GM12878 (cell line): ENCODE measurements around the gene SPRTN. TPM values are rescaled to one million over a fixed set of nuclear protein-coding genes. Genes with fewer than 3 reads are reported as not detected.

Experiments
- ATAC-seq: fragments of 200-7000 bp; cut with Tn5 transposase; 3 replicates; pipeline ENCODE4 v1.9.1; 2020; ENCODE audit warnings: mild to moderate bottlenecking, moderate library complexity
- BruUV-seq: library from RNA; stranded (reverse); fragments of 400-500 nt; replicated peaks from 2 replicates; lab custom pipeline; 2021; lab: Mats Ljungman, UMichigan
- CTCF ChIA-PET: fragments of 300-600 bp; sonication (Branson Sonifier 250); formaldehyde crosslinking; extraction: SDS; loops from one replicate; lab custom pipeline; 2021; ENCODE audit warnings: inconsistent platforms; lab: Yijun Ruan, JAX
- POLR2A ChIA-PET: fragments of 350-600 bp; formaldehyde crosslinking; extraction: SDS; loops from one replicate; lab custom pipeline; 2021; ENCODE audit warnings: inconsistent platforms; lab: Charles Lee
- RAD21 ChIA-PET: fragments of 300-600 bp; sonication (Branson Sonifier 250); formaldehyde crosslinking; loops from one replicate; lab custom pipeline; 2023; ENCODE audit warnings: antibody characterized with exemption; ENCODE audit not compliant: unreplicated experiment; lab: Charles Lee
- SMC1A ChIA-PET: fragments of 300-600 bp; sonication (Branson Sonifier 250); formaldehyde crosslinking; loops from one replicate; lab custom pipeline; 2023; ENCODE audit not compliant: unreplicated experiment, uncharacterized antibody; lab: Charles Lee
- DNase-seq: peaks from one replicate; pipeline ENCODE4 v3.0.0-alpha.2; 2011; ENCODE audit warnings: low read depth, low spot score
- FAIRE-seq: peaks from 3 replicates; lab custom pipeline; 2011; peaks lifted over from hg19 to GRCh38; lab: Jason Lieb, UNC
- H2AFZ ChIP-seq: 2 replicates; pipeline ENCODE4 v1.6.0; 2011; ENCODE audit warnings: low read depth, low read length, control low read depth; ENCODE audit not compliant: control insufficient read depth
- H3K27ac ChIP-seq: 2 replicates; pipeline ENCODE4 v1.5.1; 2011; ENCODE audit warnings: control low read depth; ENCODE audit not compliant: control insufficient read depth, insufficient read depth
- H3K27me3 ChIP-seq, 2 experiments: replicated peaks in 1 of 2; 2 replicates each; pipeline versions ENCODE4 v1.6.0 to v1.6.1; 2011; ENCODE audit warnings: low read length in 1 of 2; ENCODE audit not compliant: control insufficient read depth in 2 of 2, insufficient read depth in 2 of 2
- H3K36me3 ChIP-seq, 2 experiments: 2 replicates each; pipeline ENCODE4 v1.5.1; 2011; ENCODE audit warnings: low read length in 1 of 2; ENCODE audit not compliant: control insufficient read depth in 2 of 2, insufficient read depth in 2 of 2
- H3K4me1 ChIP-seq: 2 replicates; pipeline ENCODE4 v1.6.1; 2011; ENCODE audit warnings: mild to moderate bottlenecking, low read length, moderate library complexity, mixed read lengths; ENCODE audit not compliant: control insufficient read depth, insufficient read depth
- H3K4me2 ChIP-seq: 2 replicates; pipeline ENCODE4 v1.6.0; 2011; ENCODE audit warnings: control low read depth; ENCODE audit not compliant: control insufficient read depth, insufficient read depth
- H3K4me3 ChIP-seq: fragments of 200-600 bp; sonication (generic); 2 replicates; pipeline ENCODE4 v1.5.1; 2016
- H3K79me2 ChIP-seq: 2 replicates; pipeline ENCODE4 v1.6.0; 2011; ENCODE audit warnings: low read length; ENCODE audit not compliant: control insufficient read depth, insufficient read depth
- H3K9ac ChIP-seq: 2 replicates; pipeline ENCODE4 v1.8.0; 2011; ENCODE audit warnings: low read length, control low read depth, mixed read lengths; ENCODE audit not compliant: control insufficient read depth, insufficient read depth
- H3K9me3 ChIP-seq: replicated peaks from 3 replicates; pipeline ENCODE4 v1.5.1; 2011; ENCODE audit warnings: mild to moderate bottlenecking, low read length; ENCODE audit not compliant: control insufficient read depth, insufficient read depth
- H4K20me1 ChIP-seq: 2 replicates; pipeline ENCODE4 v1.6.0; 2011; ENCODE audit not compliant: control insufficient read depth, insufficient read depth
- IRF3 ChIP-seq: fragments of 450-650 bp; IDR thresholded peaks from 2 replicates; pipeline ENCODE4 v1.6.1; 2014; ENCODE audit warnings: mild to moderate bottlenecking
- MLLT1 ChIP-seq: fragments of 450-650 bp; IDR thresholded peaks from 2 replicates; pipeline ENCODE4 v1.6.1; 2016; ENCODE audit warnings: mild to moderate bottlenecking
- NR2C1 ChIP-seq: fragments of 450-650 bp; IDR thresholded peaks from 2 replicates; pipeline ENCODE4 v1.6.1; 2017; ENCODE audit warnings: antibody characterized with exemption, mild to moderate bottlenecking, moderate library complexity
- RAD51 ChIP-seq: fragments of 450-650 bp; IDR thresholded peaks from 2 replicates; pipeline ENCODE4 v1.6.1; 2016; ENCODE audit warnings: moderate library complexity, mild to moderate bottlenecking, inconsistent platforms
- YBX1 ChIP-seq: fragments of 450-650 bp; IDR thresholded peaks from 2 replicates; pipeline ENCODE4 v1.6.1; 2016; ENCODE audit warnings: antibody characterized with exemption
- ZNF384 ChIP-seq: IDR thresholded peaks from 2 replicates; pipeline ENCODE4 v1.6.1; 2012; ENCODE audit warnings: low read depth, mild to moderate bottlenecking, low read length, improper control_type of control experiment, borderline replicate concordance
- in situ Hi-C: fragments of 300-500 bp; cut with MboI; formaldehyde crosslinking; loops from 9 replicates; pipeline ENCODE4 v1.14.3; 2018; ENCODE audit warnings: mixed read lengths
- intact Hi-C: fragments of 100-400 bp; cut with micrococcal nuclease; formaldehyde crosslinking; loops from one replicate; pipeline ENCODE4 v1.14.2; 2022; ENCODE audit not compliant: unreplicated experiment
- polyA plus RNA-seq, 11 experiments: library from polyadenylated mRNA; depleted of rRNA in 4 of 11; unstranded in 6 of 11; stranded (reverse) in 5 of 11; fragments of >200 nt; fragmentation: Nextera tagmentation in 4 of 11; fragmentation: Illumina TruSeq in 1 of 11; extraction: Ambion mirVana in 4 of 11; extraction: Trizol in 1 of 11; gene quantifications; 1 replicate in 1 of 11; 2 replicates in 10 of 11; pipeline versions ENCODE4 v1.2.1 to v1.2.3, GENCODE V29; 2011 to 2016; ENCODE audit warnings: inconsistent platforms in 2 of 11, missing spikeins in 2 of 11, low read depth in 1 of 11
- total RNA-seq, 4 experiments: library from RNA; depleted of rRNA in 3 of 4; stranded (reverse); fragments of >200 nt in 3 of 4; fragmentation: Illumina TruSeq in 1 of 4; extraction: Trizol in 1 of 4; gene quantifications; 2 replicates each; pipeline versions ENCODE4 v1.2.1 to v1.2.3, GENCODE V29; 2013 to 2021
- TF ChIP-seq, protein P1 (sequence below): fragments of 450-650 bp; IDR thresholded peaks from 2 replicates; pipeline ENCODE4 v1.6.1; 2017; ENCODE audit warnings: mild to moderate bottlenecking, moderate library complexity

SPRTN gene
- total and polyA plus RNA-seq, 10 of the 15 experiments (the other 5 are each of a cell fraction or from before 2014, with no cell fraction given): 4.4 to 16.5 (median 12.1) TPM

- H3K36me3 ChIP-seq: no peaks in the 10 kb centered on the region; a peak in 1 of 4 replicates
- in situ Hi-C loops: no loop called here
- no peaks in the 10 kb centered on the region; the same call in 1 of the 2 replicates for H4K20me1 ChIP-seq
- no peaks in the 10 kb centered on the region for H3K4me1 ChIP-seq
- CTCF ChIA-PET: interaction anchor here (1.2 kb wide), 1 partner anchor 10 kb away, joined by 3 read pairs; no protein-coding TSS in a partner anchor
- H3K27ac ChIP-seq: no peak overlapping the region
- SMC1A ChIA-PET: interaction anchor here (0.9 kb wide), 2 partner anchors 25 to 141 kb away, joined by 3 to 4 read pairs; no protein-coding TSS in a partner anchor
- no peak overlapping the region for H2AFZ ChIP-seq
- H3K4me3 ChIP-seq: no peak overlapping the region
- FAIRE-seq: no peak
- intact Hi-C loops: no loop called here
- no peak overlapping the region for H3K4me2 ChIP-seq
- DNase-seq: no peak
- POLR2A ChIA-PET: no interaction called here
- H3K79me2 ChIP-seq: peaks cover 40% of the 10 kb centered on the region
- ATAC-seq: no peak
- RAD21 ChIA-PET: no interaction called here
- H3K9ac ChIP-seq: no peak overlapping the region
- TF ChIP-seq, protein P1, sequence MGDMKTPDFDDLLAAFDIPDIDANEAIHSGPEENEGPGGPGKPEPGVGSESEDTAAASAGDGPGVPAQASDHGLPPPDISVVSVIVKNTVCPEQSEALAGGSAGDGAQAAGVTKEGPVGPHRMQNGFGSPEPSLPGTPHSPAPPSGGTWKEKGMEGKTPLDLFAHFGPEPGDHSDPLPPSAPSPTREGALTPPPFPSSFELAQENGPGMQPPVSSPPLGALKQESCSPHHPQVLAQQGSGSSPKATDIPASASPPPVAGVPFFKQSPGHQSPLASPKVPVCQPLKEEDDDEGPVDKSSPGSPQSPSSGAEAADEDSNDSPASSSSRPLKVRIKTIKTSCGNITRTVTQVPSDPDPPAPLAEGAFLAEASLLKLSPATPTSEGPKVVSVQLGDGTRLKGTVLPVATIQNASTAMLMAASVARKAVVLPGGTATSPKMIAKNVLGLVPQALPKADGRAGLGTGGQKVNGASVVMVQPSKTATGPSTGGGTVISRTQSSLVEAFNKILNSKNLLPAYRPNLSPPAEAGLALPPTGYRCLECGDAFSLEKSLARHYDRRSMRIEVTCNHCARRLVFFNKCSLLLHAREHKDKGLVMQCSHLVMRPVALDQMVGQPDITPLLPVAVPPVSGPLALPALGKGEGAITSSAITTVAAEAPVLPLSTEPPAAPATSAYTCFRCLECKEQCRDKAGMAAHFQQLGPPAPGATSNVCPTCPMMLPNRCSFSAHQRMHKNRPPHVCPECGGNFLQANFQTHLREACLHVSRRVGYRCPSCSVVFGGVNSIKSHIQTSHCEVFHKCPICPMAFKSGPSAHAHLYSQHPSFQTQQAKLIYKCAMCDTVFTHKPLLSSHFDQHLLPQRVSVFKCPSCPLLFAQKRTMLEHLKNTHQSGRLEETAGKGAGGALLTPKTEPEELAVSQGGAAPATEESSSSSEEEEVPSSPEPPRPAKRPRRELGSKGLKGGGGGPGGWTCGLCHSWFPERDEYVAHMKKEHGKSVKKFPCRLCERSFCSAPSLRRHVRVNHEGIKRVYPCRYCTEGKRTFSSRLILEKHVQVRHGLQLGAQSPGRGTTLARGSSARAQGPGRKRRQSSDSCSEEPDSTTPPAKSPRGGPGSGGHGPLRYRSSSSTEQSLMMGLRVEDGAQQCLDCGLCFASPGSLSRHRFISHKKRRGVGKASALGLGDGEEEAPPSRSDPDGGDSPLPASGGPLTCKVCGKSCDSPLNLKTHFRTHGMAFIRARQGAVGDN: no peak
- TF ChIP-seq MLLT1: no peak
- TF ChIP-seq YBX1: no peak
- no peak for TF ChIP-seq NR2C1
- TF ChIP-seq ZNF384: no peak
- TF ChIP-seq RAD51: no peak
- no peak for TF ChIP-seq IRF3
- H3K27me3 ChIP-seq: no peaks in the 10 kb centered on the region
- BruUV-seq: no TSS peak
- no peaks in the 10 kb centered on the region for H3K9me3 ChIP-seq
Observed at GRCh38 chr1:231393668-231394067, 55.6 kb downstream of the SPRTN start.
